ENCODE measurements around the gene LIME1. TPM values are rescaled to one million over a fixed set of nuclear protein-coding genes. Genes with fewer than 3 reads are reported as not detected.

LIME1 gene, protein sequence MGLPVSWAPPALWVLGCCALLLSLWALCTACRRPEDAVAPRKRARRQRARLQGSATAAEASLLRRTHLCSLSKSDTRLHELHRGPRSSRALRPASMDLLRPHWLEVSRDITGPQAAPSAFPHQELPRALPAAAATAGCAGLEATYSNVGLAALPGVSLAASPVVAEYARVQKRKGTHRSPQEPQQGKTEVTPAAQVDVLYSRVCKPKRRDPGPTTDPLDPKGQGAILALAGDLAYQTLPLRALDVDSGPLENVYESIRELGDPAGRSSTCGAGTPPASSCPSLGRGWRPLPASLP
- polyA plus RNA-seq = 81.2 TPM

DNA sequence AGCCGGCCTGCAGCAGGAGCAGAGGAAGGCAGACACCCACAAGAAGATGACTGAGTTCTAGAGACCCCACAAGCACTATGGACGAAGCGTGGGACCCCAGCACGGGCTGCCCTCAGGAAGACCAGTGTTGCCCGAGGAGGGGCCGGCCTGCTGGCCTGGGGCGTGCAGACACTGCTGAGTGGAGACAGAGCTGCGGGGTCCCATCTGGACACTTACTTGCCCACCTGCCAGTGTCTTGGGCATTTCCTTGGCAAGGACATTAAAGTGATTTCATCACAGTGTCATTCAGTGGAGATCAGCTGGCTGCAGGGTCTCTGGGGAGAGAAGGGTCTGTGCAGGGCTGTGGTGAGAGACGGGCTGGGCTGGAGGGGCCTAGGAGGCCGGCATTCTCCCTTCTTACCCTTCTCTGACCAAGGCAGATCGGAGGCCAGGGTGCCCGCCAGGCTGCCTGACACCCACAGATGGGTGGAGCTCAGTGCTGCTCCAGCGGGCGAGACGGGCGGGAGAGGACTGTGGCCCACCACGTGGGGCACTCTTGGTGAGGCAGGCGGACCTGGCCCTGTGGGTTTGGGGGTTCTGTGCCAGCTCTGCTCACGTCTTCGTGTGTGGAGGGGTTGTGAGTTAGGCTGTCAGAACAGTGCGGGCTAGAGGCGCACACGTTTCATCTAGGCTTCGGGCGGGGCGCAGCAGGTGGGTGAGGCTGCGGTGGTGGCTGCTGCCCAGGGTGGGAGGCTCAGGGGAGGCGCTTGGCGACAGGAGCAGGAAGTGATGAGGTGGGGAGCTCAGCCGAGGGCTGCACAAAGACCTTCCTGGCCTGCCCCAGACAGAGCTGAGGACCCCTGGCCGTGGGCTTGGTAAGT lies at the start of gene LIME1:
Gene LIME1 (plus strand): TSS at position 806 of the 860 bp plus-strand sequence. CDS start 886 bp downstream, outside the sequence.
- peak within 1 kb of the TSS; percentile 79 to 95 (median 88) for H3K4me3 Mint-ChIP-seq
- no peaks in the 10 kb centered on the region for H3K36me3 Mint-ChIP-seq

GRCh38 chr20:63687419-63688178 lies 48.9 kb upstream of the LIME1 start:
- Mint-ChIP-seq H3K27ac (no peak overlapping the region), H3K27me3 (no peaks in the 10 kb centered on the region), H3K9me3 (no peaks in the 10 kb centered on the region), H3K4me1 (peaks cover 0 to 2% (median 0%) of the 10 kb centered on the region in 3 donors), H3K4me3 (no peak overlapping the region), H3K36me3 (no peaks in the 10 kb centered on the region)

More for the DNA sequence above, at the start of gene LIME1:
- H3K4me1 Mint-ChIP-seq = peaks cover 9% of the 10 kb centered on the region in 3 donors
- H3K9me3 Mint-ChIP-seq = no peaks in the 10 kb centered on the region
- H3K27ac Mint-ChIP-seq = peak within 1 kb of the TSS; percentile 81 to 97 (median 92)
- no peaks in the 10 kb centered on the region for H3K27me3 Mint-ChIP-seq

DNA sequence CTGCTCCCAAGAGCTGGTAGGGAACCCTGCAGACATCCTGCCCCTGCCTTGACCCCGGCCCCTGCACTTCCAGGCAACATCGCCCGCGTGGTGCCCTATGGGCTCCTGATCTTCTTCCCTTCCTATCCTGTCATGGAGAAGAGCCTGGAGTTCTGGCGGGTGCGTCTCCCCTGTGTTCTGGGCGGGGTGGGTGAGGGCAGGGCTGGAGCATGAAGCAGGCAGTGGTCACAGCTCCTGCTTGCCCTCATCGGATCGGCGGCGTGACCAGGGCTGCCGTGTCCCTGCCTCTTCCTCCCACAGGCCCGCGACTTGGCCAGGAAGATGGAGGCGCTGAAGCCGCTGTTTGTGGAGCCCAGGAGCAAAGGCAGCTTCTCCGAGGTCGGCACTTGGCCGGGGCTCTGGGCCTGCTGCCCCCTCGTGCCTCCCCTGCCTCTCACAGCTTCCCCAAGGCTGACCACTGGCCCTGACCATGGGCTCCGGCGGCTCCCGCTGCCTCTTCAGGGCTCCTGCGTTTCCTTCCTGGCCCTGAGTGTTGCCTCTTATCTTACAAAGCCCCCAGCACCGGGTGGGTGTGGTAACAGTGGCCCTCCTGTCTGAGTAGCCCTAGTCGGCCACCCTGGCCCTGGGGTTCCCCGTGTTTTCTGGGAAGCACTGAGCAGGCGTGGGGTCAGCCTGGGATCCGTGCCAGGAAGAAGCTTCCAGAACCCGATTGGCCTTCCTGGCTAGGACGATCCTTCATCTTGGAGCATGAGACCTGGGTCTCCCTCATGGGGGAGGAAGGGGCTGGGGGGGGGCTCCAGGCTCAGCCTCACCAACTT lies 48.0 kb upstream of the LIME1 start:
- Mint-ChIP-seq H3K27ac (no peak overlapping the region), H3K4me1 (peaks cover 0 to 2% (median 0%) of the 10 kb centered on the region in 3 donors), H3K4me3 (no peak overlapping the region)

DNA sequence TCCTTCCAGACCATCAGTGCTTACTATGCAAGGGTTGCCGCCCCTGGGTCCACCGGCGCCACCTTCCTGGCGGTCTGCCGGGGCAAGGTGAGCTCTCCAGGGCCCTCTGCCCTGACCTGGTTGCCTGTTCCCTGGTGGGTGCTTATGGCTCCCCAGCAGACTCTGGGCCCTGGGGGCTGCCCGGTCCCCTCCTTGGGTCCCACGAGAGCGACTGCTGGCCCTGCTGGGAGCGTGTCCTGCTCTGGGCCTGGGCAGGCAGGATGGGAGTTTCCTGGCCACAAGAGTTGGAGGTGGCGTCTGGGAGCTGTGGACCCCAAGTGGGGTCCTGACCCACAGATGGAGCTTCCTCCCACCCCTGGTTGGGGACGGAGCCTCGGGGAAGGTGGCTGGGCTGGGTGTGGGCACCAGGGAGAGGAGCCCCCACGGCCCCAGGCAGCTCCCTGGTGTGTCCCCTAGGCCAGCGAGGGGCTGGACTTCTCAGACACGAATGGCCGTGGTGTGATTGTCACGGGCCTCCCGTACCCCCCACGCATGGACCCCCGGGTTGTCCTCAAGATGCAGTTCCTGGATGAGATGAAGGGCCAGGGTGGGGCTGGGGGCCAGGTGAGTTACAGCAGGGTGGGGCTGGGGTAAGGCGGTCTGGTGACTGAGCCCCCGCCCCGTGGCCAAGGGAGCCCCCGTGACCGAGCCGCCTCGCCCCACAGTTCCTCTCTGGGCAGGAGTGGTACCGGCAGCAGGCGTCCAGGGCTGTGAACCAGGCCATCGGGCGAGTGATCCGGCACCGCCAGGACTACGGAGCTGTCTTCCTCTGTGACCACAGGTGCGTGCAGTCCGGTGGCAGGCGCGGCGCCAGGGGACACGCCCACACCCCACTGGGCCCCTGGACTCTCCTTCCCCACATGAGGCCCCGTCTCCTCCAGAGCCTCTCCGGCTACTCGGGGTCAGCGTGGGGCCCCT lies 47.1 kb upstream of the LIME1 start:
- H3K9me3 Mint-ChIP-seq = no peaks in the 10 kb centered on the region
- no peak overlapping the region for H3K4me3 Mint-ChIP-seq
- H3K4me1 Mint-ChIP-seq = peaks cover 0 to 2% (median 0%) of the 10 kb centered on the region in 3 donors
- H3K36me3 Mint-ChIP-seq = no peaks in the 10 kb centered on the region
- no peaks in the 10 kb centered on the region for H3K27me3 Mint-ChIP-seq
- no peak overlapping the region for H3K27ac Mint-ChIP-seq

More for the DNA sequence above, 48.0 kb upstream of the LIME1 start:
- no peaks in the 10 kb centered on the region for H3K36me3 Mint-ChIP-seq
- no peaks in the 10 kb centered on the region for H3K9me3 Mint-ChIP-seq
- H3K27me3 Mint-ChIP-seq = no peaks in the 10 kb centered on the region

DNA sequence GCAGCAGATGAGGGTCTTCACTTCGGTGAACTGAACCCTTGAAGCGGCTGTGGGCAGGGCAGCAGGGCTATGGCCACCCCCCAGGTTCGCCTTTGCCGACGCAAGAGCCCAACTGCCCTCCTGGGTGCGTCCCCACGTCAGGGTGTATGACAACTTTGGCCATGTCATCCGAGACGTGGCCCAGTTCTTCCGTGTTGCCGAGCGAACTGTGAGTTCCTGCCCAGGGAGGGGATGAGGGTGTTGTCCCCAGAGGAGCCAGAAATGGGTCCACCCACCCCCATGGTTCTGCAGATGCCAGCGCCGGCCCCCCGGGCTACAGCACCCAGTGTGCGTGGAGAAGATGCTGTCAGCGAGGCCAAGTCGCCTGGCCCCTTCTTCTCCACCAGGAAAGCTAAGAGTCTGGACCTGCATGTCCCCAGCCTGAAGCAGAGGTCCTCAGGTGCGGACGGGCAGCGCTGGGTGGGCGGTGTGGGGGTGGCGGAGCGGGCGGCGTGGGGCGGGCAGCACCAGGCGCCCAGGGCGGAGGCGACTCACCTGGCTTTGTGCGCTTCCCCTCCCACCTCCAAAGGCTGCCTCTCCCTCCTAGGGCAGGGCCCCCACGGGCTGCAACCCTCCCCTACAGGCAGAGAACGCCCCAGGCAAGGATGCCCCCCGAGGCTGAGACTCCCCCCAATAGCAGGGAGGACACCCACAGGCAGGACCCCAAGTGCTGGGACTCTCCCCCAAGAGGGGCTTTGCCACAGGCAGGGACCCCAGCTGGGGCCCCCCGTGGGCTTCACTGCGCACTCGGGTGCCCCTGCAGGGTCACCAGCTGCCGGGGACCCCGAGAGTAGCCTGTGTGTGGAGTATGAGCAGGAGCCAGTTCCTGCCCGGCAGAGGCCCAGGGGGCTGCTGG lies 46.2 kb upstream of the LIME1 start:
- Mint-ChIP-seq H3K4me3 (no peak overlapping the region), H3K9me3 (no peaks in the 10 kb centered on the region), H3K4me1 (peaks cover 0 to 2% (median 0%) of the 10 kb centered on the region in 3 donors), H3K27ac (no peak overlapping the region), H3K27me3 (no peaks in the 10 kb centered on the region), H3K36me3 (no peaks in the 10 kb centered on the region)

- Mint-ChIP-seq H3K4me1 (peaks cover 0 to 2% (median 0%) of the 10 kb centered on the region in 3 donors), H3K4me3 (peak overlapping the region in 1 of 4 donors; percentile 69), H3K36me3 (no peaks in the 10 kb centered on the region), H3K27me3 (no peaks in the 10 kb centered on the region), H3K27ac (peak overlapping the region in 1 of 3 donors; percentile 53), H3K9me3 (no peaks in the 10 kb centered on the region)
These were observed 45.4 kb upstream of the LIME1 start for GRCh38 chr20:63690898-63691710.

DNA sequence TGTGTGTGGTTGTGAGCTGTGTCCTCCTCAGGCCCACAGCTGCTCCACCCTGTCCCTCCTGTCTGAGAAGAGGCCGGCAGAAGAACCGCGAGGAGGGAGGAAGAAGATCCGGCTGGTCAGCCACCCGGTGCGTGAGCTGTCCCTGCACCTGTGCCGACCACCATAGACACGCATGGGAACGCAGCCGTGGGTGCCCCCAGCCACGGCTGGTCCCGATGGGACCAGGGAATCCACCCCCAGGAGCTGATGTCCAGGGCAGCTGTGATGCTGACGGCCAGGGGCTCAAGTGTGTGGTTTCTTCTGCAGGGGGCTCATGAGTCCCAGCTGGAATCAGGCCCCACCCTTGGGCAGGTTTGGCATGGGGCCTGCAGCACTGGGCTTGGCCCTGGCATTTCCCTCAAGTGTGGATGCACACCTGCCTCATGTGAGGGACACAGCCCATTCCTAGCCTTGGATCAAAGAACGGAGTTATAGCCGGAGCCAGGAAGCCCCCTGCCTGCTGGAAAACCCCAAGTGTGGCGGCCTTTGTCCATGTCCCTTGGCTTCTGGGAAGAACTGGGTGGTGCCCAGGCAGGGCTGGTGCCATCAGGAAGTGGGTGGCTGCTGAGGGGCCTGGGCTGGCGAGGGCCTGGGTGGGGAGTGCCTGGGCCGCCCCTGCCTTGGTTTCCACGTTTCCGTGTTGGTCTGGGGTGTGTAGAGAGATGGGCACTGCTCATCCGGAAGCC lies 44.6 kb upstream of the LIME1 start:
- no peak overlapping the region for H3K4me3 Mint-ChIP-seq
- peak overlapping the region in 1 of 3 donors; percentile 53 for H3K27ac Mint-ChIP-seq
- H3K9me3 Mint-ChIP-seq = no peaks in the 10 kb centered on the region

GRCh38 chr20:63692436-63693082 lies 43.9 kb upstream of the LIME1 start:
- Mint-ChIP-seq H3K27me3 (no peaks in the 10 kb centered on the region), H3K4me1 (peaks cover 0 to 4% (median 0%) of the 10 kb centered on the region in 3 donors), H3K36me3 (no peaks in the 10 kb centered on the region), H3K4me3 (no peak overlapping the region), H3K9me3 (no peaks in the 10 kb centered on the region), H3K27ac (peak overlapping the region in 2 of 3 donors; percentile 25 to 39)

More for the DNA sequence above, 44.6 kb upstream of the LIME1 start:
- H3K4me1 Mint-ChIP-seq = peaks cover 0 to 2% (median 0%) of the 10 kb centered on the region in 3 donors
- H3K36me3 Mint-ChIP-seq = no peaks in the 10 kb centered on the region
- H3K27me3 Mint-ChIP-seq = no peaks in the 10 kb centered on the region

GRCh38 chr20:63693083-63693732 lies 43.3 kb upstream of the LIME1 start:
- H3K4me1 Mint-ChIP-seq = peaks cover 0 to 4% (median 0%) of the 10 kb centered on the region in 3 donors
- H3K27me3 Mint-ChIP-seq = no peaks in the 10 kb centered on the region
- H3K4me3 Mint-ChIP-seq = no peak overlapping the region
- no peaks in the 10 kb centered on the region for H3K36me3 Mint-ChIP-seq
- peak overlapping the region in 1 of 3 donors; percentile 39 for H3K27ac Mint-ChIP-seq
- no peaks in the 10 kb centered on the region for H3K9me3 Mint-ChIP-seq

DNA sequence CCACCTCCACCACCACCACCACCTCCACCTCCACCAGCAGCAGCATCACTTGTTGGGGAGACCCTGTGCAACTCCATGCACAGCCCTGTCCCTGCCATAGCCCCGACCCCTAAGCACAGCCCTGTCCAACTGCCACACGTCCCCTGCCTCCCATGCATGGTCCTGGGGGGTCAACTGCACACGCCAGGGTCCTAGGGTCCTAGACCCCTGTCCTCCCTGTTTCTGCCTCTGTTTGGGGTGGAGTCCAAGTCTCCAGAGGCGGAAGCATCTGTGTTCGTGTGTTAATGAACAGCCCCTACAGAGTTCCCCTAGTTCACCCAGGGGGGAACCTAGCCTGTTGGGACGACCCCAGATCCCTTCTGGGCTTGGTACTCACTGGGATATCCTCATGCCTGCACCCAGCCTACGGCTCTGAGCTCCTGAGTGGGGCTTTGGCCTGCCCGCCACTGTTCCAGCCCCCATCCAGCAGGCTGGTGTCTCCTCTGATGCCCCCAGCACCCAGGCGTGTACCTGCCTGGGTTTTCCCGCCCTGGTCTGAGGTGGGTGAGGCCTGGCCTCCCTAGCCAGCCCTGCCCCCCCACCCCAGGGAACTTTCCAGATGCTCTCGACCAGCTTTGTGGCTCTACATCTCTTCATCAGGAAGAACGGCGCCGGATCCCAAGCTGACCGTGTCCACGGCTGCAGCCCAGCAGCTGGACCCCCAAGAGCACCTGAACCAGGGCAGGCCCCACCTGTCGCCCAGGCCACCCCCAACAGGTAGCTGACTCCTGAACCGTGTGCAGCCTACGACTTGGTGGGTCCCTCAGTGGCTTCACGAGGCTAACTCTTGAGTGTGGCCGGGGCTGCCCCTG lies 42.5 kb upstream of the LIME1 start:
- Mint-ChIP-seq H3K4me1 (peaks cover 0 to 4% (median 0%) of the 10 kb centered on the region in 3 donors), H3K9me3 (no peaks in the 10 kb centered on the region), H3K4me3 (peak overlapping the region in 1 of 4 donors; percentile 8), H3K27ac (no peak overlapping the region), H3K27me3 (no peaks in the 10 kb centered on the region), H3K36me3 (no peaks in the 10 kb centered on the region)
